Skeletal muscle tissue (tissue), 4 donors: ENCODE results near the gene ARRDC5. TPM values are rescaled to one million over a fixed set of nuclear protein-coding genes. Genes with fewer than 3 reads are reported as not detected.
"Not testable (repeated sequence)": the region's sequence is repeated elsewhere in the genome, so short reads cannot be mapped to it uniquely, and the experiment has no call there.

Experiments
- H3K27ac ChIP-seq: one replicate; pipeline ENCODE4 v1.7.0; 2013; ENCODE audit warnings: mild to moderate bottlenecking, low read depth, low read length, inconsistent platforms
- H3K27me3 ChIP-seq, 3 donors: one replicate each; pipeline ENCODE4 v1.7.0; 2013; ENCODE audit warnings: low read length in 3 of 3; ENCODE audit not compliant: control insufficient read depth in 3 of 3, insufficient read depth in 3 of 3
- H3K36me3 ChIP-seq, 3 donors: one replicate each; pipeline ENCODE4 v1.7.0; 2013; ENCODE audit warnings: low read length in 3 of 3; ENCODE audit not compliant: control insufficient read depth in 3 of 3, insufficient read depth in 3 of 3
- H3K4me1 ChIP-seq, 3 donors: one replicate each; pipeline ENCODE4 v1.7.0; 2013; ENCODE audit warnings: low read length in 3 of 3, mild to moderate bottlenecking in 3 of 3; ENCODE audit not compliant: control insufficient read depth in 3 of 3, insufficient read depth in 3 of 3
- H3K4me3 ChIP-seq, 3 donors: one replicate each; pipeline ENCODE4 v1.7.0; 2013; ENCODE audit warnings: low read length in 3 of 3
- H3K9ac ChIP-seq, 3 donors: one replicate each; pipeline ENCODE4 v1.7.0; 2013; ENCODE audit warnings: low read length in 3 of 3, mild to moderate bottlenecking in 3 of 3, moderate library complexity in 2 of 3, low read depth in 1 of 3
- H3K9me3 ChIP-seq, 3 donors: one replicate each; pipeline ENCODE4 v1.7.0; 2013; ENCODE audit warnings: low read length in 3 of 3; ENCODE audit not compliant: control insufficient read depth in 3 of 3
- total RNA-seq: library from RNA; depleted of rRNA; stranded (reverse); fragments of >200 nt; gene quantifications from one replicate; pipeline ENCODE4 v1.2.3, GENCODE V29; 2014
- donor health status: Osteomylitis.

ARRDC5 gene
- total RNA-seq, 1 donor from 2014 or later = under 0.01 TPM

- Histone ChIP-seq H3K36me3 (no peaks in the 10 kb centered on the region), H3K4me1 (peaks cover 12 to 15% (median 12%) of the 10 kb centered on the region in 3 donors), H3K4me3 (no peak overlapping the region), H3K9ac (no peak overlapping the region), H3K9me3 (no peaks in the 10 kb centered on the region), H3K27ac (no peak overlapping the region), H3K27me3 (peaks cover 0 to 5% (median 0%) of the 10 kb centered on the region in 3 donors)
Measured at GRCh38 chr19:4873930-4874329, 28.8 kb downstream of the ARRDC5 start.

- Histone ChIP-seq H3K27ac (no peak overlapping the region), H3K4me1 (peaks cover 6 to 7% (median 7%) of the 10 kb centered on the region in 3 donors), H3K27me3 (no peaks in the 10 kb centered on the region), H3K36me3 (no peaks in the 10 kb centered on the region), H3K9me3 (no peaks in the 10 kb centered on the region), H3K9ac (no peak overlapping the region), H3K4me3 (no peak overlapping the region)
Measured at GRCh38 chr19:4871711-4872110, 31.0 kb downstream of the ARRDC5 start.

- peaks cover 12 to 14% (median 14%) of the 10 kb centered on the region in 3 donors for H3K4me1 ChIP-seq
- no peak overlapping the region for H3K4me3 ChIP-seq
- no peaks in the 10 kb centered on the region for H3K9me3 ChIP-seq
- no peaks in the 10 kb centered on the region for H3K27me3 ChIP-seq
- no peak overlapping the region for H3K27ac ChIP-seq
- no peaks in the 10 kb centered on the region for H3K36me3 ChIP-seq
- H3K9ac ChIP-seq = no peak overlapping the region
Measured at GRCh38 chr19:4870025-4870700, 32.5 kb downstream of the ARRDC5 start.

GRCh38 chr19:4868286-4868834 is 34.3 kb downstream of the ARRDC5 start:
- no peaks in the 10 kb centered on the region for H3K9me3 ChIP-seq
- peak overlapping the region in 1 of 3 donors; percentile 83 for H3K9ac ChIP-seq
- peaks cover 0 to 2% (median 0%) of the 10 kb centered on the region in 3 donors for H3K36me3 ChIP-seq
- H3K4me3 ChIP-seq = no peak overlapping the region
- H3K27me3 ChIP-seq = no peaks in the 10 kb centered on the region
- H3K4me1 ChIP-seq = peaks cover 12 to 14% (median 14%) of the 10 kb centered on the region in 3 donors
- peak overlapping the region; percentile 86 for H3K27ac ChIP-seq

GRCh38 chr19:4867534-4868285 is 35.0 kb downstream of the ARRDC5 start, which contains the start of gene PLIN3:
PLIN3 (minus strand) TSS chr19:4867667; CDS start chr19:4861394, 6,273 bp downstream.
- H3K27ac ChIP-seq = peak within 1 kb of the TSS; percentile 86
- H3K9ac ChIP-seq = peak within 1 kb of the TSS; percentile 83 to 89 (median 89)
- H3K4me3 ChIP-seq = peak within 1 kb of the TSS; percentile 83 to 87 (median 84)
- H3K36me3 ChIP-seq = peaks cover 0 to 2% (median 0%) of the 10 kb centered on the region in 3 donors
- no peaks in the 10 kb centered on the region for H3K27me3 ChIP-seq
- no peaks in the 10 kb centered on the region for H3K9me3 ChIP-seq
- peaks cover 11 to 14% (median 14%) of the 10 kb centered on the region in 3 donors for H3K4me1 ChIP-seq

GRCh38 chr19:4866595-4867424 is 35.9 kb downstream of the ARRDC5 start:
- Histone ChIP-seq H3K27me3 (no peaks in the 10 kb centered on the region), H3K9ac (peak overlapping the region; percentile 83 to 89 (median 89)), H3K4me1 (peaks cover 10 to 14% (median 14%) of the 10 kb centered on the region in 3 donors), H3K27ac (peak overlapping the region; percentile 86), H3K36me3 (peaks cover 0 to 2% (median 0%) of the 10 kb centered on the region in 3 donors), H3K4me3 (peak overlapping the region; percentile 83 to 87 (median 84)), H3K9me3 (no peaks in the 10 kb centered on the region)

GRCh38 chr19:4861147-4861546 is 41.5 kb downstream of the ARRDC5 start:
- peaks cover 19 to 24% (median 22%) of the 10 kb centered on the region in 3 donors for H3K36me3 ChIP-seq
- no peaks in the 10 kb centered on the region for H3K27me3 ChIP-seq
- H3K27ac ChIP-seq = no peak overlapping the region
- no peak overlapping the region for H3K4me3 ChIP-seq
- H3K4me1 ChIP-seq = peaks cover 0 to 1% (median under 1%) of the 10 kb centered on the region in 3 donors
- no peaks in the 10 kb centered on the region for H3K9me3 ChIP-seq
- no peak overlapping the region for H3K9ac ChIP-seq

GRCh38 chr19:4859697-4860096 is 43.0 kb downstream of the ARRDC5 start:
- Histone ChIP-seq H3K9ac (no peak overlapping the region), H3K36me3 (peaks cover 27 to 30% (median 29%) of the 10 kb centered on the region in 3 donors), H3K4me3 (no peak overlapping the region), H3K27me3 (no peaks in the 10 kb centered on the region), H3K4me1 (peaks cover 0 to 2% (median 0%) of the 10 kb centered on the region in 3 donors), H3K9me3 (no peaks in the 10 kb centered on the region), H3K27ac (no peak overlapping the region)

GRCh38 chr19:4856468-4856867 is 46.2 kb downstream of the ARRDC5 start:
- H3K4me1 ChIP-seq, H3K27ac ChIP-seq, H3K9me3 ChIP-seq, H3K9ac ChIP-seq, H3K4me3 ChIP-seq, H3K27me3 ChIP-seq: not testable (repeated sequence)
- H3K36me3 ChIP-seq = peaks cover 38 to 40% (median 39%) of the 10 kb centered on the region in 3 donors
